ENCODE results near the gene GUCA2A.

The GUCA2A gene

GRCh38 chr1:42176902-42177519, 12.5 kb upstream of the GUCA2A start:
- no peaks in the 10 kb centered on the region for H3K9me3 ChIP-seq (ENCODE audit: control insufficient read depth, insufficient read depth, low read length)
- H3K9ac ChIP-seq (ENCODE audit: low read depth, low read length), result no peak overlapping the region
- no peaks in the 10 kb centered on the region for H3K27me3 ChIP-seq (ENCODE audit: control insufficient read depth, insufficient read depth, low read length)
- peaks cover 35% of the 10 kb centered on the region for H3K36me3 ChIP-seq (ENCODE audit: control insufficient read depth, insufficient read depth, low read length)
- 0 out of 2 replicates have a peak, but pooled peaks cover 5% of the 10 kb centered on the region for H3K4me1 ChIP-seq (ENCODE audit: control insufficient read depth, insufficient read depth, low read length)
- H3K27ac ChIP-seq (ENCODE audit: low read depth, low read length), result peak overlapping the region; percentile 45
- H3K4me3 ChIP-seq (ENCODE audit: low read depth, low read length), result no peak overlapping the region

GRCh38 chr1:42175314-42176054, 10.9 kb upstream of the GUCA2A start:
- H3K9me3 ChIP-seq (ENCODE audit: control insufficient read depth, insufficient read depth, low read length), result no peaks in the 10 kb centered on the region
- no peak overlapping the region for H3K4me3 ChIP-seq (ENCODE audit: low read depth, low read length)
- no peaks in the 10 kb centered on the region for H3K27me3 ChIP-seq (ENCODE audit: control insufficient read depth, insufficient read depth, low read length)
- peaks cover 21% of the 10 kb centered on the region for H3K36me3 ChIP-seq (ENCODE audit: control insufficient read depth, insufficient read depth, low read length)
- no peak overlapping the region for H3K27ac ChIP-seq (ENCODE audit: low read depth, low read length)
- no peak overlapping the region for H3K9ac ChIP-seq (ENCODE audit: low read depth, low read length)
- 0 out of 2 replicates have a peak, but pooled peaks cover 5% of the 10 kb centered on the region for H3K4me1 ChIP-seq (ENCODE audit: control insufficient read depth, insufficient read depth, low read length)

- Histone ChIP-seq H3K27ac (ENCODE audit: low read depth, low read length) (no peak overlapping the region), H3K4me3 (ENCODE audit: low read depth, low read length) (no peak overlapping the region), H3K9ac (ENCODE audit: low read depth, low read length) (no peak overlapping the region), H3K36me3 (ENCODE audit: control insufficient read depth, insufficient read depth, low read length) (peaks cover 9% of the 10 kb centered on the region), H3K27me3 (ENCODE audit: control insufficient read depth, insufficient read depth, low read length) (no peaks in the 10 kb centered on the region), H3K4me1 (ENCODE audit: control insufficient read depth, insufficient read depth, low read length) (0 out of 2 replicates have a peak, but pooled peaks cover 5% of the 10 kb centered on the region), H3K9me3 (ENCODE audit: control insufficient read depth, insufficient read depth, low read length) (no peaks in the 10 kb centered on the region)
Observed at GRCh38 chr1:42173961-42174735, 9.6 kb upstream of the GUCA2A start.

- Histone ChIP-seq H3K27me3 (ENCODE audit: control insufficient read depth, insufficient read depth, low read length) (no peaks in the 10 kb centered on the region), H3K36me3 (ENCODE audit: control insufficient read depth, insufficient read depth, low read length) (peaks cover 4% of the 10 kb centered on the region; the same call in 1 of the 2 replicates), H3K9ac (ENCODE audit: low read depth, low read length) (no peak overlapping the region), H3K4me1 (ENCODE audit: control insufficient read depth, insufficient read depth, low read length) (0 out of 2 replicates have a peak, but pooled peaks cover 5% of the 10 kb centered on the region), H3K9me3 (ENCODE audit: control insufficient read depth, insufficient read depth, low read length) (no peaks in the 10 kb centered on the region), H3K27ac (ENCODE audit: low read depth, low read length) (no peak overlapping the region), H3K4me3 (ENCODE audit: low read depth, low read length) (no peak overlapping the region)
Observed at GRCh38 chr1:42173155-42173933, 8.8 kb upstream of the GUCA2A start.

- Histone ChIP-seq H3K4me3 (ENCODE audit: low read depth, low read length) (no peak overlapping the region), H3K27me3 (ENCODE audit: control insufficient read depth, insufficient read depth, low read length) (no peaks in the 10 kb centered on the region), H3K36me3 (ENCODE audit: control insufficient read depth, insufficient read depth, low read length) (no peaks in the 10 kb centered on the region), H3K9me3 (ENCODE audit: control insufficient read depth, insufficient read depth, low read length) (no peaks in the 10 kb centered on the region), H3K9ac (ENCODE audit: low read depth, low read length) (no peak overlapping the region), H3K4me1 (ENCODE audit: control insufficient read depth, insufficient read depth, low read length) (0 out of 2 replicates have a peak, but pooled peaks cover 5% of the 10 kb centered on the region), H3K27ac (ENCODE audit: low read depth, low read length) (no peak overlapping the region)
Observed at GRCh38 chr1:42172381-42173133, 8.0 kb upstream of the GUCA2A start.

GRCh38 chr1:42171679-42172266, 7.2 kb upstream of the GUCA2A start:
- Histone ChIP-seq H3K36me3 (ENCODE audit: control insufficient read depth, insufficient read depth, low read length) (no peaks in the 10 kb centered on the region), H3K9ac (ENCODE audit: low read depth, low read length) (no peak overlapping the region), H3K4me1 (ENCODE audit: control insufficient read depth, insufficient read depth, low read length) (0 out of 2 replicates have a peak, but pooled peaks cover 5% of the 10 kb centered on the region), H3K4me3 (ENCODE audit: low read depth, low read length) (no peak overlapping the region), H3K9me3 (ENCODE audit: control insufficient read depth, insufficient read depth, low read length) (no peaks in the 10 kb centered on the region), H3K27ac (ENCODE audit: low read depth, low read length) (no peak overlapping the region), H3K27me3 (ENCODE audit: control insufficient read depth, insufficient read depth, low read length) (no peaks in the 10 kb centered on the region)

GRCh38 chr1:42170779-42171621, 6.5 kb upstream of the GUCA2A start:
- Histone ChIP-seq H3K4me3 (ENCODE audit: low read depth, low read length) (no peak overlapping the region), H3K4me1 (ENCODE audit: control insufficient read depth, insufficient read depth, low read length) (0 out of 2 replicates have a peak, but pooled peaks cover 5% of the 10 kb centered on the region), H3K9me3 (ENCODE audit: control insufficient read depth, insufficient read depth, low read length) (no peaks in the 10 kb centered on the region), H3K27ac (ENCODE audit: low read depth, low read length) (no peak overlapping the region), H3K36me3 (ENCODE audit: control insufficient read depth, insufficient read depth, low read length) (no peaks in the 10 kb centered on the region), H3K27me3 (ENCODE audit: control insufficient read depth, insufficient read depth, low read length) (no peaks in the 10 kb centered on the region), H3K9ac (ENCODE audit: low read depth, low read length) (no peak overlapping the region)

- no peak overlapping the region for H3K4me3 ChIP-seq (ENCODE audit: low read depth, low read length)
- H3K27me3 ChIP-seq (ENCODE audit: control insufficient read depth, insufficient read depth, low read length), result no peaks in the 10 kb centered on the region
- no peak overlapping the region for H3K9ac ChIP-seq (ENCODE audit: low read depth, low read length)
- no peak overlapping the region for H3K27ac ChIP-seq (ENCODE audit: low read depth, low read length)
- H3K9me3 ChIP-seq (ENCODE audit: control insufficient read depth, insufficient read depth, low read length), result no peaks in the 10 kb centered on the region
- H3K4me1 ChIP-seq (ENCODE audit: control insufficient read depth, insufficient read depth, low read length), result 0 out of 2 replicates have a peak, but pooled peaks cover 4% of the 10 kb centered on the region
- H3K36me3 ChIP-seq (ENCODE audit: control insufficient read depth, insufficient read depth, low read length), result no peaks in the 10 kb centered on the region
Observed at GRCh38 chr1:42168763-42169162, 4.2 kb upstream of the GUCA2A start.

- no peaks in the 10 kb centered on the region for H3K9me3 ChIP-seq (ENCODE audit: control insufficient read depth, insufficient read depth, low read length)
- no peak overlapping the region for H3K27ac ChIP-seq (ENCODE audit: low read depth, low read length)
- H3K4me1 ChIP-seq (ENCODE audit: control insufficient read depth, insufficient read depth, low read length), result no peaks in the 10 kb centered on the region
- H3K27me3 ChIP-seq (ENCODE audit: control insufficient read depth, insufficient read depth, low read length), result no peaks in the 10 kb centered on the region
- H3K9ac ChIP-seq (ENCODE audit: low read depth, low read length), result no peak overlapping the region
- H3K36me3 ChIP-seq (ENCODE audit: control insufficient read depth, insufficient read depth, low read length), result no peaks in the 10 kb centered on the region
- H3K4me3 ChIP-seq (ENCODE audit: low read depth, low read length), result no peak overlapping the region
Observed at GRCh38 chr1:42168391-42168670, 3.8 kb upstream of the GUCA2A start.
